ENCODE data around the gene SCN11A.

- TF ChIP-seq ZBTB33 (IDR thresholded peaks at IDR 0.05; ENCODE audit: extremely low read depth, insufficient replicate concordance, low read length) (no peak), CTCF (IDR thresholded peaks at IDR 0.05 in 2 of 3, conservative IDR thresholded peaks at IDR 0.05 in 1 of 3; ENCODE audit: borderline replicate concordance in 1 of 3, insufficient read depth in 1 of 3, low read depth in 2 of 3, low read length in 2 of 3) (no peak), EZH2 (IDR thresholded peaks at IDR 0.05) (no peak), POLR2A (IDR thresholded peaks at IDR 0.05; ENCODE audit: borderline replicate concordance, extremely low read depth, insufficient read depth, insufficient read length) (no peak), SP1 (IDR thresholded peaks at IDR 0.05; ENCODE audit: low read depth) (no peak), RAD21 (IDR thresholded peaks at IDR 0.05; ENCODE audit: low read depth) (no peak), CEBPB (IDR thresholded peaks at IDR 0.05; ENCODE audit: low read depth) (no peak), ELF1 (IDR thresholded peaks at IDR 0.05; ENCODE audit: borderline replicate concordance, low read depth) (no peak)
These were observed 839 bp upstream of the SCN11A start for GRCh38 chr3:39052583-39052982.
